ENCODE data around the gene PSMB1.
A peak's percentile ranks its signal among the peaks of the same experiment; 100 is the strongest.
"Not testable (repeated sequence)": the region's sequence is repeated elsewhere in the genome, so short reads cannot be mapped to it uniquely, and the experiment has no call there.

The PSMB1 gene

DNA sequence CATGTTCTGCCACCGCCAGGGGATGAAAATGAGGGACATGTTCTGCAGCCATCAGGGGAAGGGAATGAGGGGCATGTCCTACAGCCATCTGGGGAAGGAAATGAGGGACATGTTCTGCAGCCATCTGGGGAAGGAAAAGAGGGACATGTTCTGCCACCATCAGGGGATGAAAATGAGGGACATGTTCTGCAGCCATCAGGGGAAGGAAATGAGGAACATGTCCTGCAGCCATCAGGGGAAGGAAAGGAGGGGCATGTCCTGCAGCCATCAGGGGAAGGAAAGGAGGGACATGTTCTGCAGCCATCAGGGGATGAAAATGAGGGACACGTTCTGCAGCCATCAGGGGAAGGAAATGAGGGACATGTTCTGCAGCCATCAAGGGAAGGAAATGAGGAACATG lies 50.8 kb downstream of the PSMB1 start:
- not testable (repeated sequence) for H3K9ac ChIP-seq (ENCODE audit: low read depth, low read length)
- WGBS = 71% methylated on average over 2 of the region's 2 CpGs

DNA sequence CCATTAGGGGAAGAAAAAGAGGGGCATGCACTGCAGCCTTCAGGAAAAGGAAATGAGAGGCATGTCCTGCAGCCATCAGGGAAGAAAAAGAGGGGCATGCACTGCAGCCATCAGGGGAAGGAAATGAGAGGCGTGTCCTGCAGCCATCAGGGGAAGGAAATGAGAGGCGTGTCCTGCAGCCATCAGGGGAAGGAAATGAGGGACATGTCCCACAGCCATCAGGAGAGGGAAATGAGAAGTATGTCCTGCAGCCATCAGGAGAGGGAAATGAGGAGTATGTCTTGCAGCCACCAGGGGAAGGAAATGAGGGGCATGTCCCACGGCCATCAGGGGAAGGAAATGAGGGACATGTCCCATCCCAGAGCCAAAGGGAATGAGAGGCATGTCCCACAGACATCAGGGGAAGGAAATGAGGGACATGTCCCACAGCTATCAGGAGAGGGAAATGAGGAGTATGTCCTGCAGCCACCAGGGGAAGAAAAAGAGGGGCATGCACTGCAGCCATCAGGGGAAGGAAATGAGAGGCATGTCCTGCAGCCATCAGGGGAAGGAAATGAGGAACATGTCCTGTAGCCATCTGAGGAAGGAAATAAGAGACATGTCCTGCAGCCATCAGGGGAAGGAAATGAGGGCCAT lies 52.0 kb downstream of the PSMB1 start:
- H3K4me1 ChIP-seq (ENCODE audit: insufficient read depth, low read length) = peaks cover 11% of the 10 kb centered on the region
- H3K36me3 ChIP-seq (ENCODE audit: insufficient read depth, low read length) = no peaks in the 10 kb centered on the region
- H3K9me3 ChIP-seq (ENCODE audit: insufficient read depth, low read depth, low read length) = peaks cover 4% of the 10 kb centered on the region
- no peak overlapping the region for H3K27ac ChIP-seq (ENCODE audit: low read depth, low read length)
- H3K4me3 ChIP-seq (ENCODE audit: low read length) = no peak overlapping the region
- no peak overlapping the region for H3K9ac ChIP-seq (ENCODE audit: low read depth, low read length)
- 0 out of 2 replicates have a peak, but pooled peaks cover 2% of the 10 kb centered on the region for H3K27me3 ChIP-seq (ENCODE audit: insufficient read depth, low read length)
- 92% methylated on average over 3 of the region's 3 CpGs for WGBS

More for the DNA sequence above, 50.8 kb downstream of the PSMB1 start:
- H3K9me3 ChIP-seq (ENCODE audit: insufficient read depth, low read depth, low read length); H3K27me3 ChIP-seq (ENCODE audit: insufficient read depth, low read length); H3K27ac ChIP-seq (ENCODE audit: low read depth, low read length); H3K4me1 ChIP-seq (ENCODE audit: insufficient read depth, low read length); H3K36me3 ChIP-seq (ENCODE audit: insufficient read depth, low read length); H3K4me3 ChIP-seq (ENCODE audit: low read length): not testable (repeated sequence)

GRCh38 chr6:170497841-170498301 lies 55.2 kb downstream of the PSMB1 start:
- Histone ChIP-seq H3K4me3 (ENCODE audit: low read length) (no peak overlapping the region), H3K9me3 (ENCODE audit: insufficient read depth, low read depth, low read length) (peaks cover 4% of the 10 kb centered on the region), H3K27ac (ENCODE audit: low read depth, low read length) (peak overlapping the region; percentile 14; the same call in 1 of the 2 replicates), H3K9ac (ENCODE audit: low read depth, low read length) (no peak overlapping the region), H3K4me1 (ENCODE audit: insufficient read depth, low read length) (peaks cover 11% of the 10 kb centered on the region), H3K27me3 (ENCODE audit: insufficient read depth, low read length) (no peaks in the 10 kb centered on the region), H3K36me3 (ENCODE audit: insufficient read depth, low read length) (no peaks in the 10 kb centered on the region)
- WGBS = 8% methylated on average over 4 of the region's 4 CpGs

GRCh38 chr6:170493354-170493753 lies 59.8 kb downstream of the PSMB1 start:
- no peaks in the 10 kb centered on the region for H3K9me3 ChIP-seq (ENCODE audit: insufficient read depth, low read depth, low read length)
- no peaks in the 10 kb centered on the region for H3K27me3 ChIP-seq (ENCODE audit: insufficient read depth, low read length)
- WGBS = 72% methylated on average over 2 of the region's 2 CpGs

DNA sequence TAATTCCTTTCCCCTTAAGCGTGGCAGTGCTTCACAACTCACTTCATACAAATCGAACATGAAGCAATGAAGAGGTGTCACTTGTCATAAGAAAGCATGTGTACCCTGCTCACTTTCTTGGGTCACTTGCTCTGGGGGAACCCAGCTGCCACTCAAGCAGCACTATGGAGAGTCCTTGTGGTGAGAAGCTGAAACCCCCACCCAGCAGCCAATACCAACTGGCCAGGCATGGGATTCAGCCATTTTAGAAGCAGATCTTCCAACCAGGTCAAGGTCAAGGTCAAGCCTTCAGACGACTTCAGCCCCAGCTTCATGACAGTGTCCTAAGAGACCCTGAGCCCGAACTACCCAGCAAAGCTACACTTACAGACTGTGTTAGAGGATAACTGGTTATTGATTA lies 62.8 kb downstream of the PSMB1 start:
- 93% methylated on average over 4 of the region's 4 CpGs for WGBS
- Histone ChIP-seq H3K4me3 (ENCODE audit: low read length) (no peak overlapping the region), H3K27ac (ENCODE audit: low read depth, low read length) (no peak overlapping the region), H3K4me1 (ENCODE audit: insufficient read depth, low read length) (no peaks in the 10 kb centered on the region; the same call in 1 of the 2 replicates), H3K9ac (ENCODE audit: low read depth, low read length) (no peak overlapping the region), H3K9me3 (ENCODE audit: insufficient read depth, low read depth, low read length) (no peaks in the 10 kb centered on the region), H3K36me3 (ENCODE audit: insufficient read depth, low read length) (no peaks in the 10 kb centered on the region), H3K27me3 (ENCODE audit: insufficient read depth, low read length) (no peaks in the 10 kb centered on the region)

More at GRCh38 chr6:170493354-170493753, 59.8 kb downstream of the PSMB1 start:
- no peaks in the 10 kb centered on the region for H3K36me3 ChIP-seq (ENCODE audit: insufficient read depth, low read length)
- H3K9ac ChIP-seq (ENCODE audit: low read depth, low read length) = no peak overlapping the region
- peaks cover 11% of the 10 kb centered on the region for H3K4me1 ChIP-seq (ENCODE audit: insufficient read depth, low read length)
- no peak overlapping the region for H3K27ac ChIP-seq (ENCODE audit: low read depth, low read length)
- H3K4me3 ChIP-seq (ENCODE audit: low read length) = no peak overlapping the region

GRCh38 chr6:170489836-170490235 lies 63.3 kb downstream of the PSMB1 start:
- no peak overlapping the region for H3K9ac ChIP-seq (ENCODE audit: low read depth, low read length)
- no peaks in the 10 kb centered on the region for H3K9me3 ChIP-seq (ENCODE audit: insufficient read depth, low read depth, low read length)
- no peak overlapping the region for H3K4me3 ChIP-seq (ENCODE audit: low read length)
- H3K36me3 ChIP-seq (ENCODE audit: insufficient read depth, low read length) = no peaks in the 10 kb centered on the region
- no peaks in the 10 kb centered on the region; the same call in 1 of the 2 replicates for H3K4me1 ChIP-seq (ENCODE audit: insufficient read depth, low read length)
- no peaks in the 10 kb centered on the region for H3K27me3 ChIP-seq (ENCODE audit: insufficient read depth, low read length)
- H3K27ac ChIP-seq (ENCODE audit: low read depth, low read length) = no peak overlapping the region
- WGBS = 88% methylated on average over 3 of the region's 3 CpGs

DNA sequence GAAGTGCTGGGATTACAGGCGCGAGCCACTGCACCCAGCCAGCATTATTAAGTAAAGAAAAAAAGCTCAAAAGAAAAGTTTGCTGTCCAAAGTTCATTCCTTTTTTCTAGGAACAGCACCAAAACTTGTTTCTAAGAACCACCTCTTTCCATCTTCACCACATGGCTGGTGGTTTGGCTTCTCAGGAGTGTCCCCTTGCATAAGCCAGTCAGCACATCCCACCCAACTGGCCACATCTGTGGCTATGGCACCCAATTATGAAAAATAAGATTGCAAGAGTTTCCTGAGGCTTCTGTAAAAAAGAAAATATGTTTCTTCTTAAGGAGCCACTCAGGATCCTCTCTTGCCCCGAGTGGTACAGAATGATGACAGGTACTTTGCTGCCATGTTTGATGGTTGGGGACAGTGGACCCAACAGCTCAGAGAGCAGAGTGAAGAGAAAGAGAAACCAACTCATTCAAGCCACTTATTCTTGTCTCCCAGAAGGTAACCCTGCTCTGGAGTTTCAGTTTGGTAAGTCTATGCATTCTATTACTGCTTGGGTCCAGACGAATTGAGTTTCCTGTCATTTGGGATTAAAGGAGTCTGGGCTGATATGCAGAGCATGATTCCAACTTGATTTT lies 65.3 kb downstream of the PSMB1 start:
- Histone ChIP-seq H3K9me3 (ENCODE audit: insufficient read depth, low read depth, low read length) (0 out of 2 replicates have a peak, but pooled peaks cover 5% of the 10 kb centered on the region), H3K27ac (ENCODE audit: low read depth, low read length) (no peak overlapping the region), H3K36me3 (ENCODE audit: insufficient read depth, low read length) (no peaks in the 10 kb centered on the region), H3K4me3 (ENCODE audit: low read length) (no peak overlapping the region), H3K9ac (ENCODE audit: low read depth, low read length) (no peak overlapping the region), H3K27me3 (ENCODE audit: insufficient read depth, low read length) (no peaks in the 10 kb centered on the region), H3K4me1 (ENCODE audit: insufficient read depth, low read length) (no peaks in the 10 kb centered on the region; the same call in 1 of the 2 replicates)
- 98% methylated on average over 4 of the region's 4 CpGs for WGBS

DNA sequence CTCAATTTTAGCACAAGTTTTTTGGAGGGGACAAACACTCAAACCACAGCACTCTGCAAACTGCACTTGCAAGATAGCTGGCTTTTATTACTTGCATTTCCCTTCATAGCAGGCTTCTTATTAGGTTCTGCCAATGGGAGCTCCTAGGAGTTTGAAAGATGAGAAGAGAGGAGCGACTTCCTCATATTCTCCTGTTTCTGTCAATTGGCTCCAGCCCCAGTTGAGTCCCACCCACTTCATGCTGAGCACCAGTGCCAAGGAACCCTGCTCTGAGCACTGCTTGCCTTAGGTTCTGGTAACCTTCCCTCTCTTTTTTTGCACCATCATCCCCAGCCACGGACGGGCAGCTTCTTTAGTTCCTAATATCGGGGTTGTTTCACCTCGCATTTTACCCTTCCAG lies 67.9 kb downstream of the PSMB1 start:
- H3K9ac ChIP-seq (ENCODE audit: low read depth, low read length) = no peak overlapping the region
- no peaks in the 10 kb centered on the region; the same call in 1 of the 2 replicates for H3K4me1 ChIP-seq (ENCODE audit: insufficient read depth, low read length)
- H3K27me3 ChIP-seq (ENCODE audit: insufficient read depth, low read length) = no peaks in the 10 kb centered on the region
- H3K9me3 ChIP-seq (ENCODE audit: insufficient read depth, low read depth, low read length) = peaks cover 12% of the 10 kb centered on the region; the same call in 1 of the 2 replicates
- no peak overlapping the region for H3K4me3 ChIP-seq (ENCODE audit: low read length)
- no peaks in the 10 kb centered on the region for H3K36me3 ChIP-seq (ENCODE audit: insufficient read depth, low read length)
- WGBS = 84% methylated on average over 5 of the region's 5 CpGs
- no peak overlapping the region for H3K27ac ChIP-seq (ENCODE audit: low read depth, low read length)
